IMR-90 (cell line): Measurements from ENCODE around the gene WDR53. TPM values are rescaled to one million over a fixed set of nuclear protein-coding genes. Genes with fewer than 3 reads are reported as not detected.

Source experiments
- ATAC-seq: fragments of 200-7000 bp; cut with Tn5 transposase; 2 replicates; pipeline ENCODE4 v1.9.1; 2020; ENCODE audit warnings: low read depth, mild to moderate bottlenecking, moderate library complexity
- BruUV-seq: library from RNA; stranded (reverse); fragments of 400-500 nt; replicated peaks from 2 replicates; lab custom pipeline; 2021; lab: Mats Ljungman, UMichigan
- CTCF ChIA-PET: fragments of 300-600 bp; formaldehyde crosslinking; extraction: SDS; loops from one replicate; lab custom pipeline; 2021; ENCODE audit warnings: antibody characterized with exemption; lab: Yijun Ruan, JAX
- POLR2A ChIA-PET: fragments of 300-600 bp; sonication (Branson Sonifier 250); formaldehyde crosslinking; loops from one replicate; lab custom pipeline; 2022; ENCODE audit warnings: antibody characterized with exemption; ENCODE audit not compliant: unreplicated experiment; lab: Charles Lee
- DNase-seq: peaks from one replicate; pipeline ENCODE4 v3.0.0; 2013
- H2AFZ ChIP-seq: replicated peaks from 2 replicates; pipeline ENCODE3; 2013; ENCODE audit warnings: low read length, mild to moderate bottlenecking; ENCODE audit not compliant: poor library complexity
- H2AK5ac ChIP-seq: 2 replicates; pipeline ENCODE4 v1.6.1; 2013; ENCODE audit warnings: low read depth, low read length, inconsistent platforms
- H2AK9ac ChIP-seq: replicated peaks from 2 replicates; pipeline ENCODE3; 2013; ENCODE audit warnings: mild to moderate bottlenecking, low read depth, low read length, moderate library complexity; ENCODE audit not compliant: poor library complexity
- H2BK120ac ChIP-seq: 2 replicates; pipeline ENCODE4 v1.6.1; 2013; ENCODE audit warnings: low read depth, low read length, inconsistent platforms
- H2BK15ac ChIP-seq: 3 replicates; pipeline ENCODE4 v1.6.1; 2013; ENCODE audit warnings: low read depth, low read length, inconsistent platforms
- H2BK20ac ChIP-seq: 2 replicates; pipeline ENCODE4 v1.6.1; 2013; ENCODE audit warnings: low read depth, mild to moderate bottlenecking, inconsistent platforms, low read length, moderate library complexity
- H2BK5ac ChIP-seq: 2 replicates; pipeline ENCODE4 v1.6.1; 2013; ENCODE audit warnings: mild to moderate bottlenecking, low read depth, low read length, inconsistent platforms; ENCODE audit not compliant: poor library complexity, severe bottlenecking
- H3K14ac ChIP-seq: replicated peaks from 2 replicates; pipeline ENCODE4 v1.6.1; 2013; ENCODE audit warnings: low read depth, low read length, inconsistent platforms
- H3K18ac ChIP-seq: 2 replicates; pipeline ENCODE4 v1.6.1; 2013; ENCODE audit warnings: low read depth, low read length, control low read depth
- H3K23ac ChIP-seq: 2 replicates; pipeline ENCODE4 v1.6.1; 2013; ENCODE audit warnings: low read depth, low read length, inconsistent platforms
- H3K27ac ChIP-seq: 2 replicates; pipeline ENCODE4 v1.5.1; 2013; ENCODE audit warnings: mild to moderate bottlenecking, control low read depth, low read length; ENCODE audit not compliant: insufficient read depth
- H3K27me3 ChIP-seq: 2 replicates; pipeline ENCODE4 v1.6.1; 2013; ENCODE audit warnings: low read length; ENCODE audit not compliant: control insufficient read depth, insufficient read depth
- H3K36me3 ChIP-seq: 2 replicates; pipeline ENCODE4 v1.6.1; 2013; ENCODE audit warnings: low read length, mixed read lengths; ENCODE audit not compliant: control insufficient read depth, insufficient read depth
- H3K4ac ChIP-seq: 2 replicates; pipeline ENCODE4 v1.6.1; 2013; ENCODE audit warnings: low read depth, low read length, inconsistent platforms
- H3K4me1 ChIP-seq: 2 replicates; pipeline ENCODE4 v1.6.1; 2013; ENCODE audit warnings: low read length, mixed read lengths; ENCODE audit not compliant: control insufficient read depth, insufficient read depth
- H3K4me2 ChIP-seq: 2 replicates; pipeline ENCODE4 v1.6.1; 2013; ENCODE audit warnings: low read depth, mild to moderate bottlenecking, control low read depth, low read length, moderate library complexity
- H3K4me3 ChIP-seq: 2 replicates; pipeline ENCODE4 v1.5.1; 2013; ENCODE audit warnings: low read depth, mild to moderate bottlenecking, control low read depth, low read length, moderate library complexity; ENCODE audit not compliant: insufficient read depth
- H3K56ac ChIP-seq: 2 replicates; pipeline ENCODE4 v1.6.1; 2013; ENCODE audit warnings: low read length, inconsistent platforms; ENCODE audit not compliant: insufficient read depth; ENCODE audit errors: extremely low read depth
- H3K79me1 ChIP-seq, 2 experiments: 2 replicates each; pipeline ENCODE4 v1.6.1; 2013; ENCODE audit warnings: low read length in 2 of 2, inconsistent platforms in 1 of 2, low read depth in 1 of 2
- H3K9ac ChIP-seq: 2 replicates; pipeline ENCODE4 v1.6.1; 2013; ENCODE audit warnings: low read depth, low read length, control low read depth
- H3K9me1 ChIP-seq: 2 replicates; pipeline ENCODE4 v1.6.1; 2013; ENCODE audit warnings: low read length, inconsistent platforms; ENCODE audit not compliant: insufficient read depth
- H3K9me3 ChIP-seq: 2 replicates; pipeline ENCODE4 v1.6.1; 2013; ENCODE audit warnings: low read length; ENCODE audit not compliant: control insufficient read depth, insufficient read depth
- H4K20me1 ChIP-seq: 2 replicates; pipeline ENCODE4 v1.6.1; 2013; ENCODE audit warnings: low read length, inconsistent platforms; ENCODE audit not compliant: insufficient read depth
- H4K5ac ChIP-seq: 2 replicates; pipeline ENCODE4 v1.6.1; 2013; ENCODE audit warnings: mild to moderate bottlenecking, low read depth, low read length, control low read depth
- H4K8ac ChIP-seq, 2 experiments: 2 replicates each; pipeline ENCODE4 v1.6.1; 2013; ENCODE audit warnings: low read depth in 2 of 2, low read length in 2 of 2, control low read depth in 1 of 2, inconsistent platforms in 1 of 2
- H4K91ac ChIP-seq: 2 replicates; pipeline ENCODE4 v1.6.1; 2013; ENCODE audit warnings: low read depth, low read length, inconsistent platforms; ENCODE audit not compliant: insufficient read depth
- CHD1 ChIP-seq: IDR thresholded peaks from 2 replicates; pipeline ENCODE4 v1.6.1; 2012; ENCODE audit warnings: low read depth, low read length, improper control_type of control experiment
- MAFK ChIP-seq: IDR thresholded peaks from 2 replicates; pipeline ENCODE4 v1.6.1; 2012; ENCODE audit warnings: low read depth, low read length, improper control_type of control experiment
- MAZ ChIP-seq: IDR thresholded peaks from 2 replicates; pipeline ENCODE4 v1.6.1; 2012; ENCODE audit warnings: low read depth, mild to moderate bottlenecking, low read length, improper control_type of control experiment, moderate library complexity, borderline replicate concordance
- MXI1 ChIP-seq: IDR thresholded peaks from 2 replicates; pipeline ENCODE4 v1.6.1; 2012; ENCODE audit warnings: low read depth, mild to moderate bottlenecking, low read length, moderate library complexity, borderline replicate concordance
- NFE2L2 ChIP-seq: fragments of 150-350 bp; IDR thresholded peaks from 2 replicates; pipeline ENCODE4 v1.6.1; 2016; ENCODE audit warnings: low read depth, mild to moderate bottlenecking, low read length
- RCOR1 ChIP-seq: IDR thresholded peaks from 2 replicates; pipeline ENCODE4 v1.6.1; 2012; ENCODE audit warnings: mild to moderate bottlenecking, low read length, improper control_type of control experiment; ENCODE audit not compliant: insufficient replicate concordance
- SMC3 ChIP-seq: fragments of 150-350 bp; IDR thresholded peaks from 2 replicates; pipeline ENCODE4 v1.6.1; 2016; ENCODE audit warnings: low read depth, mild to moderate bottlenecking, antibody characterized with exemption, low read length, moderate library complexity
- USF2 ChIP-seq: fragments of 150-350 bp; IDR thresholded peaks from 2 replicates; pipeline ENCODE4 v1.6.1; 2017; ENCODE audit warnings: mild to moderate bottlenecking, antibody characterized with exemption, low read length, low read depth
- WGBS, 2 experiments: methylation state at CpG; one replicate each; pipeline versions ENCODE4 v1.1.5 to v1.1.7; 2013; ENCODE audit warnings: missing lambda C conversion rate in 2 of 2; ENCODE audit not compliant: insufficient read length in 1 of 2; ENCODE audit errors: extremely low coverage in 2 of 2; 5-methylcytosine and 5-hydroxymethylcytosine counted together
- dilution Hi-C: fragments of 300-500 bp; cut with HindIII; formaldehyde crosslinking; loops from one replicate; pipeline ENCODE4 v1.14.3; 2018; ENCODE audit warnings: low sequenced_read_pairs; ENCODE audit not compliant: unreplicated experiment
- in situ Hi-C: fragments of 300-500 bp; cut with MboI; formaldehyde crosslinking; loops from 3 replicates; pipeline ENCODE4 v1.14.3; 2019; ENCODE audit warnings: low sequenced_read_pairs, inconsistent platforms, mixed read lengths
- intact Hi-C: fragments of 100-400 bp; cut with micrococcal nuclease; formaldehyde crosslinking; loops from 2 replicates; pipeline ENCODE4 v1.10.0; 2022
- polyA plus RNA-seq, 3 experiments: library from polyadenylated mRNA; depleted of rRNA; stranded (reverse); fragments of >200 nt; gene quantifications; 2 replicates each; pipeline ENCODE4 v1.2.3, GENCODE V29; 2012; ENCODE audit warnings: low replicate concordance in 1 of 3
- total RNA-seq: library from RNA; depleted of rRNA; stranded (reverse); fragments of >200 nt; gene quantifications from 2 replicates; pipeline ENCODE4 v1.2.3, GENCODE V29; 2012

Gene WDR53
- total and polyA plus RNA-seq, 2 of the 4 experiments (the other 2 are of a cell fraction), result 5.7 to 5.9 TPM

GRCh38 chr3:196563721-196564225 lies 4.6 kb downstream of the WDR53 start:
- Histone ChIP-seq H3K79me1 (peaks cover 38 to 52% of the 10 kb centered on the region in 2 experiments), H3K18ac (no peak overlapping the region), H3K23ac (no peak overlapping the region), H4K91ac (no peak overlapping the region), H3K4me3 (no peak overlapping the region), H3K27me3 (no peaks in the 10 kb centered on the region), H3K9ac (no peak overlapping the region), H3K36me3 (peaks cover 7% of the 10 kb centered on the region), H2AK9ac (no peak overlapping the region), H2BK15ac (no peak overlapping the region), H4K20me1 (no peaks in the 10 kb centered on the region), H4K5ac (no peak overlapping the region), H2AK5ac (0 out of 2 replicates have a peak overlapping the region, but pooled peaks have one; percentile 21), H3K9me1 (peaks cover 9% of the 10 kb centered on the region), H3K14ac (no peak overlapping the region), H3K4me1 (0 out of 2 replicates have a peak, but pooled peaks cover 1% of the 10 kb centered on the region), H3K56ac (no peak overlapping the region), H3K4ac (no peak overlapping the region), H2BK120ac (no peak overlapping the region), H3K27ac (no peak overlapping the region), H4K8ac (no peak overlapping the region), H3K9me3 (no peaks in the 10 kb centered on the region), H2BK5ac (no peak overlapping the region), H2AFZ (no peak overlapping the region), H3K4me2 (no peak overlapping the region), H2BK20ac (no peak overlapping the region)
- WGBS, 2 experiments, result 100% methylated on average over 2 of the region's 9 CpGs; no CpG with 5 or more reads in 1 of the 2 experiments
- ATAC-seq (no peak), DNase-seq (peak; percentile 34)
- no TSS peak for BruUV-seq
- TF ChIP-seq MAZ (no peak), USF2 (no peak), NFE2L2 (no peak), MAFK (peak; percentile 84), MXI1 (no peak), SMC3 (no peak), CHD1 (no peak), RCOR1 (no peak)
- in situ Hi-C loops, result no loop called here
- ChIA-PET POLR2A (no interaction called here), CTCF (no interaction called here)
- dilution Hi-C loops, result no loop called here
- intact Hi-C loops, result no loop called here
